NK-92 (cell line): ENCODE data around the gene IP6K1.
"Not testable (repeated sequence)": the region's sequence is repeated elsewhere in the genome, so short reads cannot be mapped to it uniquely, and the experiment has no call there.

Experiments
- DNase-seq: peaks from one replicate; lab custom pipeline; 2025; ENCODE audit not compliant: unreplicated experiment; lab: John Stamatoyannopoulos, UW

IP6K1 gene

DNA sequence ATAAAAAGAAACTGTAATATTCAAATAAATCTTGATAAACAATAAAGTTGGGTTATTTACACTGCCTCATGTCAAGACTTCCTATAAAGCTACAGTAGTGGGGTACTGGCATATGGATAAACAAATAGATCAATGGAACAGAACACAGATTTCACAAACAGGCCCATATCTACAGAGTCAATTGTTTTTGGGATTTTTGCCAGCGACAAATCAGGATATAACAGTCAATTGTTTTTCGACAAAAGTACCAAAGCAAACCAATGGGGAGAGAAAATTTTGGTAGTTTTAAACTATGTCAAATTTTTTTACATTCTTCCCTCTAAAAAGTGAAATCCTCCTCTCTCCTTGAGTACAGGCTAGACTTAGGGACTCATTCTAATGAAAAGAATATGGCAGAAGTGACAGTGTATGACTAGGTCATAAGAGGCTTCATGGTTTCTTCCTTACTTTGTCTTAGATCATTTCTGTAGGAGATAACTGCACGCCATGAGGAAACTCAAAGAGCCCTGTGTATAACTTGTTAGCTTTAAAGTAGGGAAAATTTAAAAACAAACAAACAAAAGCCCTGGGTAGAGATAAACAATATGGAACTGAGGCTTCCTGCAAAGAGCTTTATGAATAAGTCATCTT, 16.9 kb downstream of the IP6K1 start:
- DNase-seq = no peak

DNA sequence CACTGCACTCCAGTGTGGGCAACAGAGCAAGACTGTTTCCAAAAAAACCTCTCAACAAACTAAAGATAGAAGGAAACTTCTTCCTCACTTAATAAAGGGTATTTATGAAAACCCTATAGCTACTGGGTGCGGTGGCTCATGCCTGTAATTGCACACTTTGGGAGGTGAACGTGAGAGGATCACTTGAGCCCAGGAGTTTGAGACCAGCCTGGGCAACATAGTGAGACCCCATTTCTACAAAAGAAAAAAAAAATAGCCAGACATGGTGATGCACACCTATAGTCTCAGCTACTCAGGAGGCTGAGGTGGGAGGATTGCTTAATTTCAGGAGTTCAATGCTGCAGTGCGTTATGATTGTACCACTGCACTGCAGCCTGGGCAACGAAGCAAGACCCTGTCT, 22.4 kb downstream of the IP6K1 start:
- DNase-seq = no peak

DNA sequence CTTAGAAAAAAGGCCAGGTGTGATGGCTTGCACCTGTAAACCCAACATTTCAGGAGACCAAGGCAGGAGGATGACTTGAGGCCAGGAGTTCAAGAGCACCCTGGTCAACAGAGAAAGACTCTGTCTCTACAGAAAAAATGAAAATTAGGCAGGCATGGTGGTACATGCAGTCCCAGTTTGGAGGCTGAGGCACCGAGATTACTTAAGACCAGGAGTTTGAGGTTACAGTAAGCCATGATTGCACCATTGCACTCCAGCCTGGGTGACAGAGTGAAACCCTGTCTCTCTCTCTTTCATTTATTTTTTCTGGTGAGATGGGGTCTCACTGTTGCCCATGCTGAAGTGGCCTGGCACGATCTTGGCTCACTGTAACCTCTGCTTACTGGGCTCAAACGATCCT, 24.7 kb downstream of the IP6K1 start:
- DNase-seq = no peak

DNA sequence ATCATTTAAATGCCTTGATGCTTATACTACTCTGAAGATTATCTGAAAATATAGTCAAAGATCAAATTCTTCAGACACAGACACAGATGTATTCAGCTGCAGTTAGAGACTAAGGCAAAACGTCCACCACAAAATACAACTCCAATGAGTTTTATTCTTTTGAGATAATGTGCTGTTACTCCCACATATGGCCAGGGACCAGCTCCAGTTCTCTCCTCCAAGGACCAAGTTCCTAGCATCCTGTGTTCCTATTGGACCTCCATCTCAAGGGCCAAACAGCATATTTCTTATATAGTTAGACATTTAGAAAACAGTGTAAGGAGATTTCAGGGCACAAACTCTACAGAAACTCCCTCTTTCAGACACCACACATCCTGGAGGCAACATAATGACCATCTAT, 27.1 kb downstream of the IP6K1 start:
- no peak for DNase-seq

DNA sequence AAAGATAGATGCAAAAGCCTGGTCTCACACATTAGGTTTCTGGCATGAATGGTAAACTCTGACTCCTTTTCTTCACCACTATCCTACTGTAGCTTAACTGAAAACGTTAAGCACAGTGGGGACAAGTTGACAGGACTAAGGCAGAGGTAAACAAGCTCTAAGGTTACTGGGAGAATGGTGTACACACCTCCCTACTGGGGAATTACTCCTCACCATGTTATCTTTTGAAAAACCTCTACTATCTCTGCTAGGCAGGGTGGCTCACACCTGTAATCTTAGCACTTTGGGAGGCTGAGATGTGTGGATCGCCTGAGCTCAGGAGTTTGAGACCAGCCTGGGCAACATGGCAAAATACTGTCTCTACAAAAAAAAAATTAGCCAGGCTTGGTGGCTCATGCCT, 29.1 kb downstream of the IP6K1 start:
- DNase-seq = no peak

DNA sequence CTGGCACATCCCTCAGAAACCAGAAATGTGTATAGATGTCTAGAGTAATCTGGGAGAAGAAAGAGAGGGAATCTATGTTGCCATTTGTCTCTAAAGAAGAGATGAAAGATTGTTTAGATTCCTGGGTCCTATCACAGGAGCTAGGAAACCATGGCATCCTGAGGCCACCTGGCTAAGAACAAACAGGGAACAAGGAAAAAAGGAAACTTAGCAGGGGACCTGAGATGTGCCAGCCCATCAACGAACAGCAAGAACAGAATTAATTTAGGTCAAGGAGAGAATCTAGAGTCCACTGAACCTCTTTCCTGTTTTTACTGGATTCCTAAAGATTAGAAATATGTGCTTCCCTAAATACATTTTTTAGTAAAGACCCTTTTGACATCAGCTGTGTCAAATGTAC, 30.3 kb downstream of the IP6K1 start:
- DNase-seq = no peak

DNA sequence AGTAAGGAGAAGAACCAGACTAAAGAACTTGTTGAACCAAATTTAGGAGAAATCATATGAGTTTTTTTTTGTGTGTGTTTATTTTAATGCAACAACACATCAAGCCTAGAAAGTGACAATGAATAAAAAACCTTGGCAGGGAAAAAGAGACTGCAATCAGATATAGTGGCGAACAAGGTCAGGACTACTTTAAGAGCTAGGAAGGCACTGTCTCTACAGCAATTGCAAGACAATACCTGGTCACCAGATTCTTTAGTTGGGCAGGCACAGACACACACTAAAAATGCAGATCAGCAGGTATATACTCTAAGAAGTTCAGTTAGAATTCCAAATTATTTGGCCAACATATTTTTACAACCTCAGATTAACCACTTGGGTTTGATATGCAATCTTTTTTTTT, 31.8 kb downstream of the IP6K1 start:
- DNase-seq = no peak

DNA sequence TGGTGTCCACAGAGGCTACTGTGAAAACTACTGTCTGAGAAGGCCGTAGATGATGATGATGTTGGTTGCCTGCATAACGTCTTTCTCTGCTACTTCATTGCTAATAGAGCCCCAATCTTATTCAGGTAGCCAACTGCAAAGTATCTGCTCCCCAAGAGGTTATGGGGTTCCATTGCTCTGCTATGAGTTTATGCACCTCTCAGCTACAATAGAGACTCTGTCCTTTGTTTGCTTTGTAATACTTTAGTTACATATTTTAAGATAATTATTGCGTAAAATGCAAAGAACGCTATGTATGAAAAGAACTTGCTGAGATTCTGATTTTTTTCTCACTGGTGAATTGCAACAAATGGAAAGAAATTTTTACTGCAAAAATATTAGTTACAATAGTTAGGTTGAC, 34.8 kb downstream of the IP6K1 start:
- DNase-seq = no peak

DNA sequence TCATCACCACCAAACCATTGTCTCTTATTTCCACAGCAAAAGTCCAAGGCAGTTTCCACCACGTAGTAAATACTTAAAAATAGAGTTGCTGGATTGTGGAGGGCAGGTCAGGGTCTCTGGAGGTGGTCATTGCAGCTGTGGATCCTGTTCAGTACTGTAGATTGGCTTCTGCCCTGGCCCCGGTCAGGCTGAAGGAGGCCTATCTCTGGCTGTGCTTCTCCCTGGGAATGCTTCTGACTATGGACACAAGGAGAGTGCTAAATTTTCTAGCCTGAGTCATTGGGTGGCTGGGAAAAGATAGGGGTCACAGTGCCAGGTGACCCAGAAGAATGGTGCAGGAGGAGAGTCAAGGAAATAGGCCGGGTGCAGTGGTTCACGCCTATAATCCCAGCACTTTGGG, 36.3 kb downstream of the IP6K1 start:
- no peak for DNase-seq

DNA sequence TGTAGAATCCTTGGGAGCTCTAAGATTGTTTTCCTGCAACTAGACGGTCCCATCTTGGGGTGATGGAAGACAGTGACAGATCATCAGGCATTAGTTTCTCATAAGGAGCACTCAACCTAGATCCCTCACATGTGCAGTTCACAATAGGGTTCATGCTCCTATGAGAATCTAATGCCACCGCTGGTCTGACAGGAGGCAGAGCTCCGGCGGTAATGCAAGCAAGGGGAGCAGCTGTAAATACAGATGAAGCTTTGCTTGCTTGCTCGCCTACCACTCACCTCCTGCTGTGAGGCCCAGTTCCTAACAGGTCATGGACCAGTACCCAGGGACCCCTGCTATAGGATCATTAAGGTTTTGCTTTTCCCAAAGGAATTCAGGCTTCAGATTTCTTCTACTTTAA, 37.5 kb downstream of the IP6K1 start:
- not testable (repeated sequence) for DNase-seq

DNA sequence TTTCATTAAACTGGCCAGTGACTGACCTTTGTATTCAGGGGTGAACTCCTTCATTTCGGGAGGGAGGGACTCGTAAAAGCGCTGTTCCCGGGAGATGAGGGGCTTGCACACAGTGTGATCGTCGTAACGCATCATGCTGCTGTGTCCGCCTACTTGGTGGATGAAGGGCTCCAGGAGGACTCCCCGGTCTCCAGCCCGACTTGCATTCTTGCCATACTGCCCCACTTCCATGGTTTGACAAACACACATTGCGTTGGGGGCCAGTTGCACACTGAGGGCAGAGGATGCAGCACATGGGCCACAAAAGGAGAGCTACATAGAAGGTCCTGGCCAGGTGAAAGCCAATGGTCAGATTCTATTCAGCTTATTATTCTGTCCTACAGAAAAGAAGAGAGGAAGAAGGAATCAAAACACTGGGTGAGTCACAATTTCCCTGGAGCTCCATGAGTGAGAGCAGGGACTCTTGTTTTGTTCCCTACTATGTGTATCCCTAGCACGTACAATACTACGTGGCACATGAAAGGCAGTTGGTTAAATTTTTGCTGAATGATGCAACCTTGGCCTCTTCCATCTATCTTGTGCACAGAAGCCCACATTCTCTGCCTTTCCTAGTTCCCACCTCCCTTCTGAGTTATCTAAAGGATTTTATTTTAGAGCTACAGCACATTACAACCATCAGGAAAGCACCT, 38.4 kb downstream of the IP6K1 start:
- DNase-seq = no peak

DNA sequence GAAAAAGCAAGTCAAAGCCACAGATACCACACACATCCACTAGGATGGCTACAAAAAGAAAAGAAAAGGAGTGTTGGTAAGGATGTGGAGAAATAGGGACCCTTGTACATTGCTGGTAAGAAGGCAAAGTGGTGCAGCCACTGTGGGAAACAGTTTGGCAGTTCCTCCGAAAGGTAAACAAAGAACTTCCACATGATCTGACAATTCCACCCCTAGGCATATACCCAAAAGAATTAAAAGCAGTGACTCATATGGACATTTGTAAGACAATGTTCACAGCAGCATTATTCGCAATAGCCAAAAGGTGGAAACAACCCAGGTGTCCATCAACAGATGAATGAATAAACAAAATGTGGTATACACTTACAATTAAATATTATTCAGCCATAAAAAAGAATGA, 40.4 kb downstream of the IP6K1 start:
- no peak for DNase-seq

DNA sequence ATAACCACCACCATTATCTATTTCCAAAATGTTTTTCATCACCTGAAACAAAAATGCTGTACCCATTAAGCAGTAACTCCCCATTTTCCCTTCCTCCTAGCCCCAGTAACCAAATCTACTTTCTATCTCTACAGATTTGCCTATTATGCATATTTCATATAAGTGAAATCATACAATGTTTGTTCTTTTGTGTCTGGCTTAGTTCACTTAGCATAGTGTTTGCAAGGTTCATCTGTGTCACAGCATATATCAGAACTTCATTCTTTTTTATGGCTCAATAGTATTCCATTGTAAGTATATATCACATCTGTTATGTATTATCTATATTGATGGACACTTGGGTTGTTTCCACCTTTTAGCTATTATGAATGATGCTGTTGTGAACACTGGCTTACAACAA, 45.9 kb downstream of the IP6K1 start:
- DNase-seq = no peak

DNA sequence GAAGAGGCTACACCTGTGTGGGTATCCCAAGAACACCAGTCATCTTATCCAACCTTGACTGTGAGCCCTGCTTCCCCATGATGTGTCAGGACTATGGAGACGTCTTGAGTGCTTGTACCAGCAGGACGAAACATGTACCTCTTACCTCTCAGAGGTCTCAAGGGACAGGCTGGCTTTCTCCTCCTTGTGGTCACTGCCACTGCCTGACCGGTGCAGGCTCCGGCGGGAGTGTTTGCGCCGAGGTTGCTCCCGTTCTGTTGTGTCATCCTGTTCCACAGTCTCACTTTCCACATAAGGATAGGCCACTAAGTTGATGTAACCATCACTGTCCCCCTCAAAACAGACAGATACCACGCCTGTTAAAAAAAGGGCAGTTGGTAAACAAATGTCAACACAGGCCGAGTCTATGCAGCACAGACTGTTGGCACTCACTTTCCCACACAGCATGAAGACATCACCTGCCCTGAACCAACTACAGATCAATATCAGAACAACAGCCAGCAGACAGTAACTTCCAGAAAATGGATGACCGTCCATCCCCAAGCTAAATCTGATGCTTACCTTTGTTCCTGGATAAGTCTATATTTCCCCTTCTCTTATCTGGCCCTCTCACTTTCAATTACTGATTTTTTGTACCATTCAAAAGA, 48.2 kb downstream of the IP6K1 start:
- DNase-seq = no peak

DNA sequence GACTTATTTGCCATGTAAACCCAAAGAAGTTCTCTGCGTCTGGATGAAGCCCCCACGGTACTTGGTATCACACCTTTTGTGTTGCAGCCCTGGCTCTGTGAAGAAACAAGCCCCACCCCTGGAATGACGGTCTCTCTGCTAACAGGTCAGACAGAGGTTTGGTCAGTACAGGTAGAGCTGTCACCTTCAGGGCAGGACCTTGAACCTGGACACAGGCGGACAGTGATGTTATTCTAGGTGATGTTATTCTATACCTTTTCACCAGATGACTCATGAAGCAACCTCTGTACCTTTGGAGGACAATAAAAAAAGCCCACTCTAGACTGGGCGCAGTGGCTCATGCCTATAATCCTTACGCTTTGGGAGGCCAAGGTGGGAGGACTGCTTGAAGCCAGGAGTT, 51.6 kb downstream of the IP6K1 start:
- DNase-seq = no peak

DNA sequence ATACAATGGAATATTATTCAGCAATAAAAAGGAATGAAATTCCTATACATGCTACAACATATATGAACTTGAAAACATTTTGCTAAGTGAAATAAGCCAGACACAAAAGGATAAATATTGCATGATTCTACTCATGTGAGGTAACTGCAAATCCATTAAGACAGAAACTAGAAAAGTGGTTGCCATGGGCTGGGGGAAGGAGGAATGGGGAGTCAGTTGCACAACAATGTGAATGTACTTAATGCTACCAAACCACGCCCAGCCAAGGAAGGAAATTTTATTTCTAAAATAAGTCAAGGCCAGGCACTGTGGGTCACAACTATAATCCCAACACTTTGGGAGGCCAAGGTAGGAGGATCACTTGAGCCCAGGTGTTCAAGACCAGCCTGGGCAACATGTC, 52.8 kb downstream of the IP6K1 start:
- DNase-seq = no peak

DNA sequence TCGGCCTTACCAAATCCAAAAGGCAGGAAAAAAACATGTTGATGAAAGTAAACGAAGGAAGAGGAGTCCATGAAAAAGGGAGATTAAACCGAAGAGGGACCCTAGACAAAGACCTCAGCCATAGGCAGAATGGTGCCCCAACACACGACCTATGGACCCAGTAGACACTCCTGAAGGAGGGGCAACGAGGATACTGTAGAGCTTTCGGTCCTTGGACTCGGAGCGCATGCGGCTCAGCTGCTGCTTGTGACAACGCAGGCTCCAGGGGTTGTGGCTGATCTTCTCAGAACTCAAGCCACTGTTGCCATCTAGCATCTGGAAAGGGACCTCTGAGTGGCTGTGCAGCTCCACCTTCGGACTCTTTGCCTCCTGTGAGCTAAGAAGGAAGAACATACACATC, 53.7 kb downstream of the IP6K1 start:
- DNase-seq = no peak

DNA sequence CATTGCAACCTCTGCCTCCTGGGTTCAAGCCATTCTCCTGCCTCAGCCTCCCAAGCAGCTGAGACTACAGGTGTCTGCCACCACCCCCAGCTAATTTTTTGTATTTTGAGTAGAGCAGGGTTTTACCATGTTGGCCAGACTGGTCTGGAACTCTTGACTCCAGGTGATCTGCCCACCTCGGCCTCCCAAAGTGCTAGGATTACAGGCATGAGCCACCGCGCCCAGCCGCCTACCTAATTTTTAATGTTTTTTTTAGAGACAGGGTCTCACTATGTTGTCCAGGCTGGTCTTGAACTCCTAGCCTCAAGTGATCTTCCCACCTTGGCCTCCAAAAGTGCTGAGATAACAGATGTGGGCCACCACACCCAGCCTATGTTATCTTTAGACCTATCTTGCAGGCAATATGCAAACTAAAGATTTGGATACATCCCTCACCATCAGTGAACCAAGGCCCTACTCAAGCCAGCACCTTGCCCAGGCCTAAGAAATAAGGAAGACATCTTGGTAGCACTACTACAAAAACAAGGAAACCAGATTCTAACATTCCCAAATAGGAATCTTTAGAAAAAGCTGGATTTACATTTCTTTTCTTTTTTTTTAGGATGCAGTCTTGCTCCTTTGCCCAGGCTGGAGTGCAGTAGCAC, 56.3 kb downstream of the IP6K1 start:
- DNase-seq = no peak

DNA sequence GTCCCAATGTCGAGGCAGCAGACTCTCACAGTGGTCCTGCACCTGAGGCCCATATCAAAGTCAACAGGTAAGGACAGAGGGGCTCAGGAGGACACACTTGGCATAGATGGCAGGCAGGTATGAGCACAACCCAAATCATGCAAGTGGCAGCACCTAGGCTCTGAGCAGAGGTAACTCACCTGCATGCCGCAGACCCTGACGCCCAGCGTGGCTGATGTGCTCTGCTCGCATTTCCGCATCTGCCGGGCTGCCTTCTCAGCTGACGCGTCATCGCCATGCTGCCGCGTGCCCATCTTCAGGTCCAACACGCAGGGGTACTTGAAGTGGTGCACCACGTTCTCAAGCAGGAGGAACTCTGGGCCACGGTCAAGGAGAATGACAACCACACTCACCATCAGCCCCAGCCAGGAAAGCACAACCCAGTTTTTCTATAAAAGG, 58.4 kb downstream of the IP6K1 start:
- no peak for DNase-seq

DNA sequence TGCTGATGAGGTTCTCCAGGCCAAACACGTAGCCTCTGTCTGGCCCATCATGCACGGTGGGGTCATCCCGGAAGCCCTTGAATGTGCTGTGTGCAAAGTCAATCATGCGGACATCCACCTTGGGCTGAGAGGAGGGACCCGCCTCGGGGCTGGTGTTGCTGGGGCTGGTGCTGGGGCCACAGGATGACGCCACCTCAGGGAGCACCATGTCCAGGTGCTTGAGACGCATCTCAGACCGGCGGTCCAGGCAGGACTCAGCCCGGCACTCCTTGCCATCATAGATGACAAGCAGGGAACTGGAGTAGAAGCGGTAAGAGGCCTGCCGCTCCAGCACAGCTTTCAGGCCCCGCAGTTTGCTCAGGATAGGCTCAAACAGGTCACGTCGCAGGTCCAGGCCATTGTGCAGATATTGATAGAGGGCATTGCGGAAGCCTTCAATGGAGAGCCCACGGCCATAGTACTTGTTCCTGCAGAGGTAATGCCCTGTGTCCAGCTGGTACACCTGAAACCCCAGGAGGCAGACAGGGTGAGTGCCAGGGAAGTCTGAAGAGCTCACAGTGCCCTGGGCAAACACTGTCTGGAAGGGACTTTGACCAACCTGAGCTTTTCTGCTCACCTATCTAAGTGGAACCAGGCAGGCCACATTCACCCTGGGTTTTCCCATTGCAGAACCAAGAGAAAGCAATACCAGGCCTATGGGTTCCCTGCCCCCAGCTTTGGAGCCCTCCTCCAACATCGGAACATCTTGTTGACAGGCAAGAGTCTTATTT, 59.0 kb downstream of the IP6K1 start:
- no peak for DNase-seq

DNA sequence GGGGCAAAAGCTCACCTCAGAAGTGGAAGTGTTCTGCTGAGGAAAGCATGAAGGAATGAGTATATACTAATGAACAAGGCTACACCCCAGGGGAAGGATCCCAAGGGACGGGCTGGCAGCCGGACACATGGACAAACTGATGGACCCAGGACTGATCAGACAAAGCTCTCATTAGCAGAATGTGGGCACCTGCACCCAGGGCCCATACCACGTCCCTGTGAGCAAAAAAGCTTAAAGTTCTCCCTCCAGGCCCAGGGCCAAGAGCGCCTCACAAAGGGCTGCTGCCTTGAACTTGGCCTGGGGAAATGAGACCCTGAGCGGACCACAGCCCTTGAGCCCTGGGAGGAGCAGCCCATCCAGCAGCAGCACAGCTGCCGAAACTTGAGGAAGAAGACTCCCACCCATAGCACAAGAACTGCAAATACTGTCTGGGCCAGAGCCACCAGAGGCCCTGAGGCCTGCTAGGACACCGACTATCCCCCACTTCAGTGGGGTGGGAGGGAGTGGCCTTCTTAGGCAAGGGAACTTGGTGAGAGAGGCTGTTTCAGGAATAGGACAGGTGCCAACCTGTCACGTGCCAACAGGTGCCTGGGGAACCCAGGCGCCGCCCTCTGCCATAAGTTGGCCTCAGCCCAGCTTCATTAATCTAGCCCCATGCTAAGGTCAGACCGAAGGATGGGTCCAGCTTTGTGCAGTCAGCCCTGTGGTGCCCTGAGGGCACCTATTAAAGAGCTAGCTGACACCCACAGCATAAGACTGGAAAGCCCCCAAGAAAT, 60.2 kb downstream of the IP6K1 start:
- no peak for DNase-seq
